Nephron (organoid): ENCODE results near the gene CAB39.

ENCODE experiments used
- H3K27ac Mint-ChIP-seq, 3 experiments: 2 replicates each; pipeline ENCODE4 v1.8.0; 2020; ENCODE audit warnings: mixed read lengths in 3 of 3, mild to moderate bottlenecking in 2 of 3, moderate library complexity in 1 of 3
- H3K27me3 Mint-ChIP-seq: 2 replicates; pipeline ENCODE4 v1.8.0; 2021; ENCODE audit warnings: low read depth, mild to moderate bottlenecking, moderate library complexity, mixed read lengths
- H3K36me3 Mint-ChIP-seq: 2 replicates; pipeline ENCODE4 v1.8.0; 2020; ENCODE audit warnings: low read depth, mixed read lengths
- H3K4me1 Mint-ChIP-seq: 2 replicates; pipeline ENCODE4 v1.8.0; 2020; ENCODE audit warnings: mixed read lengths
- H3K4me3 Mint-ChIP-seq, 3 experiments: 2 replicates each; pipeline ENCODE4 v1.8.0; 2020; ENCODE audit warnings: mild to moderate bottlenecking in 3 of 3, mixed read lengths in 3 of 3, moderate library complexity in 2 of 3
- H3K9me3 Mint-ChIP-seq: 2 replicates; pipeline ENCODE4 v1.8.0; 2020; ENCODE audit warnings: mixed read lengths
- CTCF ChIP-seq, 3 experiments: fragments of 200-600 bp; sonication (generic); IDR thresholded peaks; one replicate each; pipeline ENCODE4 v1.5.0; 2021; ENCODE audit warnings: antibody characterized with exemption in 3 of 3; ENCODE audit not compliant: unreplicated experiment in 3 of 3

The CAB39 gene

GRCh38 chr2:230779607-230780006, 67.0 kb downstream of the CAB39 start:
- Mint-ChIP-seq H3K27me3 (no peaks in the 10 kb centered on the region), H3K4me1 (peaks cover 29% of the 10 kb centered on the region), H3K27ac (peak overlapping the region in 2 of 3 experiments; percentile 35 to 45), H3K36me3 (peaks cover 54% of the 10 kb centered on the region), H3K4me3 (no peak overlapping the region), H3K9me3 (peaks cover 9% of the 10 kb centered on the region)
- TF ChIP-seq CTCF (IDR thresholded peaks at IDR 0.05; ENCODE audit: unreplicated experiment in 3 of 3): no peak

DNA sequence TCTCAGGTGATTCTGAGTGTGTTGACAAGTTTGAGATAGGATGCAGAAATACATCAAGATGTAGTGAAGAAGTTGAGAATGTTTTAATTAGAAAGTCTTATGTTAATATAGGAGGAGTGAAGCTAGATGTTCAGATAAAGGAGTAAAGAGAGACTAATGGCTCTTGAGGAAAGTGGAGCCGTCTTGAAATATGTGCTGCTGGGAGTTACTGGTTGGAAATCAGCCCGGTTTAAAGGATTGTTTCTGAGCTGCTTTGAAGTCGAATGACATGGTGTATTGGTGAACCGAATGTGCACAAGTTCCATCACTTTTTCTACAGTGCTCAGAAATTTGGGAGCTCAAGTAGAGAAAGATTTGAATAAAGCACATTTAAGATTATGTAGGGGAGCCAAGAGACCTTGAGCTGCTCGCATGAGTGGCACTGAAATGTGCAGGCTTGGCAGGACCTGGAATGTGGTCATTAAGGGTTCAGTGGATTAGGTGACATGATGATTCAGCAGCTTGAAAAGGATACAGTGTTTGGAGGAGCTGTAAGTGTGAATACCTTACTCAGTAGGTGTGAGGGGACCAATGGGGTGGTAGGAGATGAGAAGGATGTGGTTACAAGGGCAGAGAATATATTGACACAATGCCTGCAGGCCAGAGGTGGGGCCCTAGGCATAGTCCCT, 68.6 kb downstream of the CAB39 start:
- H3K4me1 Mint-ChIP-seq: peaks cover 27% of the 10 kb centered on the region
- peaks cover 14% of the 10 kb centered on the region for H3K9me3 Mint-ChIP-seq
- H3K36me3 Mint-ChIP-seq: peaks cover 59% of the 10 kb centered on the region
- peak overlapping the region; percentile 43 to 72 (median 52) for H3K27ac Mint-ChIP-seq
- no peaks in the 10 kb centered on the region for H3K27me3 Mint-ChIP-seq
- TF ChIP-seq CTCF (IDR thresholded peaks at IDR 0.05; ENCODE audit: unreplicated experiment in 3 of 3): no peak
- no peak overlapping the region for H3K4me3 Mint-ChIP-seq

GRCh38 chr2:230783101-230783500, 70.5 kb downstream of the CAB39 start:
- no peak overlapping the region for H3K27ac Mint-ChIP-seq
- TF ChIP-seq CTCF (IDR thresholded peaks at IDR 0.05; ENCODE audit: unreplicated experiment in 3 of 3): no peak
- H3K27me3 Mint-ChIP-seq: no peaks in the 10 kb centered on the region
- no peak overlapping the region for H3K4me3 Mint-ChIP-seq
- peaks cover 27% of the 10 kb centered on the region for H3K9me3 Mint-ChIP-seq
- peaks cover 70% of the 10 kb centered on the region for H3K36me3 Mint-ChIP-seq
- peaks cover 21% of the 10 kb centered on the region for H3K4me1 Mint-ChIP-seq

DNA sequence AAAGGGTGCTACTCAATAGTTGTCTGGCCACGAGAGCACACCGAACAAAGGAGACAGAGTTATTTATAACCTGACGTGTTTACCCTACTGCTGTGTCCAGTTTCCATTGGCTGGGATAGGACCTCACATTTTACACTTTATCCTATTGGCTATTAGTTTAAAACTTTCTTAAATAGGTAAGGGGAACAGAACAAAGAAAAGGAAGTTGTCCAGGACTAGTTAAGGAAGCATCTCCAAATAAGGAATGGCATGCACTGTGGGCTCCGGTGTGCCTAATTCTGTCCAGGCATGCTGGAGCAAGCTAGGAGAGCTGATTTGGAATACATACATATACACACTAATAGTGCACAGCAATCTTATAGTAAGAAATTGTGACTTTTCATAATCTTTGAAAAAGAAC, 72.2 kb downstream of the CAB39 start:
- peaks cover 14% of the 10 kb centered on the region for H3K4me1 Mint-ChIP-seq
- H3K4me3 Mint-ChIP-seq: no peak overlapping the region
- H3K27me3 Mint-ChIP-seq: no peaks in the 10 kb centered on the region
- peaks cover 41% of the 10 kb centered on the region for H3K9me3 Mint-ChIP-seq
- H3K27ac Mint-ChIP-seq: peak overlapping the region in 1 of 3 experiments; percentile 55
- peaks cover 81% of the 10 kb centered on the region for H3K36me3 Mint-ChIP-seq
- no peak for TF ChIP-seq CTCF (IDR thresholded peaks at IDR 0.05; ENCODE audit: unreplicated experiment in 3 of 3)

GRCh38 chr2:230785346-230785745, 72.7 kb downstream of the CAB39 start:
- Mint-ChIP-seq H3K27me3 (no peaks in the 10 kb centered on the region), H3K9me3 (peaks cover 44% of the 10 kb centered on the region), H3K27ac (peak overlapping the region in 1 of 3 experiments; percentile 55), H3K4me3 (no peak overlapping the region), H3K4me1 (peaks cover 14% of the 10 kb centered on the region), H3K36me3 (peaks cover 86% of the 10 kb centered on the region)
- TF ChIP-seq CTCF (IDR thresholded peaks at IDR 0.05; ENCODE audit: unreplicated experiment in 3 of 3): no peak

DNA sequence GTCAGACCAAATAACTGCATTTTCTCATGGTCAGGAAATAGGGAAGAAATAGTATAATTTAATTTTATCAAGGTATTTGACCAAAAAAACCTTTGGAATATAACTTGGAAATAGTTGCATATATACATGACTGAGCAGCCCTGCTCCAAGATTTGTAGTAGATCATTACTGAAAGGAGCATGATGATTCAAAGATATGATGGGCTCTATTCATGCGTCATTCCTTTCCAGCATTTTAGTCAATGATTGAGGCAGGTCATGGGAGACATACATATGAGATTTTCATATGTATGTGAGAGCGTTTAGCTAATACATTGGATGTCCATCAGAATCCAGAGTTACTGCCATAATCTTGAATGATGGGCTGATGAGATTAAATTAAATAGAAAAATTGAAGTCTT, 74.5 kb downstream of the CAB39 start:
- H3K36me3 Mint-ChIP-seq: peaks cover 88% of the 10 kb centered on the region
- no peak overlapping the region for H3K27ac Mint-ChIP-seq
- peaks cover 5% of the 10 kb centered on the region for H3K4me1 Mint-ChIP-seq
- H3K27me3 Mint-ChIP-seq: no peaks in the 10 kb centered on the region
- peaks cover 46% of the 10 kb centered on the region for H3K9me3 Mint-ChIP-seq
- no peak for TF ChIP-seq CTCF (IDR thresholded peaks at IDR 0.05; ENCODE audit: unreplicated experiment in 3 of 3)
- H3K4me3 Mint-ChIP-seq: no peak overlapping the region
